WI38 (cell line): Measurements from ENCODE around the gene IL12B.

Experiments
- H3K4me3 ChIP-seq: 2 replicates; pipeline ENCODE4 v1.5.1; 2011; ENCODE audit warnings: low read depth, mild to moderate bottlenecking, control low read depth, low read length
- TF ChIP-seq, protein P1 (sequence below): IDR thresholded peaks from 2 replicates; pipeline ENCODE4 v1.5.1; 2012; ENCODE audit warnings: low read depth, mild to moderate bottlenecking, control low read depth, low read length

The IL12B gene

DNA sequence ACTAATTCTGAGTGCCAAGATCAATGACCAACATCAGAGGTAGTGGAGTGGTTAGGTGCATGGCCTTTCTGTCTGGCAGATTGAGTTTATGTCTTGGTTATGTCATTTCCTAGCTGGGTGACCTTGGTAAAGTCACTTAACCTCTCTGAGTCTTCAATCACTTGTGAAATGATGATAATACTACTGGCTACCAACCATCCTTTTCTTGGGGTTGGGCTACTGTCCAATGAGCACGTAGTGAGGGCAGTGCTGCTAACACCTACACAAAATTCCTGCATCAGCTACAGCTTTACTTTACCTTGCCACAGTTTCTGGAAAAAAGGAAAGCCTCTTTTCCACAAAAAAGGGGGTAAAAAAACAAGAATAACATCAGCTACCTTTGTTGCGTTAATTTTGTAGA lies 12.4 kb downstream of the IL12B start:
- TF ChIP-seq, protein P1, sequence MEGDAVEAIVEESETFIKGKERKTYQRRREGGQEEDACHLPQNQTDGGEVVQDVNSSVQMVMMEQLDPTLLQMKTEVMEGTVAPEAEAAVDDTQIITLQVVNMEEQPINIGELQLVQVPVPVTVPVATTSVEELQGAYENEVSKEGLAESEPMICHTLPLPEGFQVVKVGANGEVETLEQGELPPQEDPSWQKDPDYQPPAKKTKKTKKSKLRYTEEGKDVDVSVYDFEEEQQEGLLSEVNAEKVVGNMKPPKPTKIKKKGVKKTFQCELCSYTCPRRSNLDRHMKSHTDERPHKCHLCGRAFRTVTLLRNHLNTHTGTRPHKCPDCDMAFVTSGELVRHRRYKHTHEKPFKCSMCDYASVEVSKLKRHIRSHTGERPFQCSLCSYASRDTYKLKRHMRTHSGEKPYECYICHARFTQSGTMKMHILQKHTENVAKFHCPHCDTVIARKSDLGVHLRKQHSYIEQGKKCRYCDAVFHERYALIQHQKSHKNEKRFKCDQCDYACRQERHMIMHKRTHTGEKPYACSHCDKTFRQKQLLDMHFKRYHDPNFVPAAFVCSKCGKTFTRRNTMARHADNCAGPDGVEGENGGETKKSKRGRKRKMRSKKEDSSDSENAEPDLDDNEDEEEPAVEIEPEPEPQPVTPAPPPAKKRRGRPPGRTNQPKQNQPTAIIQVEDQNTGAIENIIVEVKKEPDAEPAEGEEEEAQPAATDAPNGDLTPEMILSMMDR, result no peak
- no peak overlapping the region for H3K4me3 ChIP-seq

DNA sequence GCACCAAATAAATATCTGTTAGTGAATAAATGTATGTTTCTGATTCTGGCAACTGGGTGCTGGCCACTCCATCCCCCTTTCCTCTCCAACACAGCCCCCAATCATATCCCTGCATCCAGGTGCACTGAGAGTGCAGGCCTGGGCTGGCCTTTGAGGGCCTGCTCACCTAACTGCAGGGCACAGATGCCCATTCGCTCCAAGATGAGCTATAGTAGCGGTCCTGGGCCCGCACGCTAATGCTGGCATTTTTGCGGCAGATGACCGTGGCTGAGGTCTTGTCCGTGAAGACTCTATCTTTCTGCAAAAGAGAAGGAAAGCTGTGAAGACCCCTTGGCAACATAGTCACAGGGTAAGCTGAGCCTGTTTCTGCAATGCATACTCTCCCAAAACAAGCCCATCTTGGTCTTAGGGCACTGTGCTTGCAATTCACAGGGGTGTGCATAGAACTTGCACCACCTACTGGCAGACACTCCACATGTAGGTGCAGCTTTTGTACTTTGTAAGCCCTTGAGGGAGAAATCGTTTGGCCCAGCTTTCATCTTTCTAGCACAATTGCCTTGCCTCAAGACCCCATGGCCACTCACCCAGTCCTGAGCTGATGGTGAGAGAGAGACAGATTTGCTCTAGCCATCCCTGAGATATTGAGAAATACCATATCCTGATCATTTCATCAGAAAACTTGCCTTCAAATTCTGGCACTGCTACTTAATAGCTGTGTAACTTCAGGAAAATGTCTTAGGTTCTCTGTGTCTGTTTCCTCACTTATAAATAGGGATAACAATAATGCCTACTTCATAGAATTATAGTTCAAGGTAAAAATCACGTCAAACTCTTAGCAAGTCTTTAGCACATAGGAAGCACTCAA lies 13.5 kb downstream of the IL12B start:
- no peak overlapping the region for H3K4me3 ChIP-seq
- TF ChIP-seq, protein P1, result peak; percentile 62

DNA sequence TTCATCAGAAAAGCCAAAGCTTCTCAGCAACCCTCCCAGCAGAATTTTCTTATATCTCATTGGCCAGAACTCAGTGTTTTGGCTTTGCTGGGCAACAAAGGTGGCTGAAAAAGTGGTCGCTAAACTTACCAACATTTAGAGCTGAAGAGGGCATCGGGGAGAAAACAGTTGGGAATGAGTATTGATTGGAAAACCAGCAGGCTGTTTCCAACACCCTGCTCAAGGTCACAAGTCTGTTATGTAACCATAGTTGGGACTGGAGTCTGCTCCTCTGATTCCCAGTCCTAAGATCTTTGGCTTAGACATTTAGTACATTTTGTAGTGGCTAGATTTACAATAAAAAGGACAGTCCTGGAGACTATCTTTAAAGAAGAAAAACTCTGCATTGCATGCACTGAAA lies 17.1 kb downstream of the IL12B start:
- TF ChIP-seq, protein P1, result no peak
- no peak overlapping the region for H3K4me3 ChIP-seq

DNA sequence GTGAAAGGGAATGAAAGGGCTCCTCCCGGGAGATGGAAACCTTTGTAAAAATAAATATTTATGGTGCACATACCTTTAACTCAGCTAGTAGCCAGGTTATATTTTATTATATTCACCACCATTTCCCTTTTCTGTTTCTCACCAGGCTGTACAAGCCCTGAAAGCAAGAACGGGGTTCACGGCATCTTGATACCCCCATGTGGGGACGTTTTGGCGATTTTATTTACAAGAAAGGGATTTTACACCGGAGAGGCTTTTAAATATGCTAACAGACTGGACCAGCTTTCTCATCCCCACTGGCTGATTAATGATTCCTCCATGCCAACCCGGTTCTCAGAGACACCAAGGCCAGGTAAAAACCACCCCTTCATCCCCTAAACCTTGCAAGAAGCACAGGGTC lies 19.2 kb downstream of the IL12B start:
- TF ChIP-seq, protein P1, result no peak
- no peak overlapping the region for H3K4me3 ChIP-seq

DNA sequence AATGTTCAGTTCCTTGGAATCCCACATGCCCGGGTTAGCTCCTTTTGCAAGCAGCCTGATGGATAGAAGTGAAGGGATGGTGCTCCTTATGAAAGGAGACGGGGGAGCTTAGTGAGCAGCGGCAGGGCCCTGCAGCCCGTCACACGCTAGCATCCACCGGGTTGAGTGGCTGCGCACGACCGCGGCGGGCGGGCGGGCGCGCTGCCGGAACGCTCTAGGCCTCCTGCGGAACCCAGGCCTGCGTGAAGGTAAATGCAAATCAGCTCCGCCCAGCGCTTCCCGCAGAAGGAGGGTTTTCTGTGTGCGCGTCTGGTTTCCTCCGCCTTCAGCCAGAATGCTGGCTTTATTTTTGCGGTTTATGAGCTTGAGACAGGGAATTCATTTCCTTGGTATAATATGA lies 19.8 kb downstream of the IL12B start:
- H3K4me3 ChIP-seq, result no peak overlapping the region
- TF ChIP-seq, protein P1, result no peak

DNA sequence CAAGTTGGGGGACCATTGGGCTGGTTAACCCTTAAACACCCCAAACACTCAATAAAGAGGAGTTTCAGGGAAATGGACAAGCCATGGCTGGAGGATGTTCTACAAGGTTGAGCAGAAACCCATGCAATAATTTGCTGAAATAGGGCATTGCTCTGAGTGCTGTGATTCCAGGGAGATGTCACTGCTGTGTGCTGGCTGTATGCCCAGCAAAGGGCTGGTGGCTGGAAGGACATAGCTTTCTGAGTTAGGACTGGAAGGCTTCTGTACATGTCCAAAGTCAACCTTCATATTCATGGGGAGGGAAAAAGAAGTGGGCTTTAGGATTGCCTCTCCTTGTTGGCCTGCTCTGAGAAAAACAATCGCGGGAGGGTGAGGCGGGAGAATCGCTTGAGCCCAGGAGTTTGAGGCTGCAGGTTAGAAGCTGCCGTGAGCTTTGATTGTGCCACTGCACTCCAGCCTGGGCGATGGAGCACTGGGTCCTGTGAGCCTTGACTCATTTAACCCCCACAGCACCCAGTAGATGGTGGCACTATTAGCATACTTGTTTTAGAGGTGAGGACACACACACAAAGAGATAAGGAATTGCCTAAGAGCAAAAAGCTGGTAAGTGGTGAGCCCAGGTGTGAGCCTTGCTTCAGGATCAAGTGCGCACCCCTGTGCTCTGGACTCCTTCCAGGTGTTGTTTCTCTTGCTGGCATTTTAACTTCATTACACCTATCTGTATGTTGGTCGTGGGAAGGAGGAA lies 20.4 kb downstream of the IL12B start:
- TF ChIP-seq, protein P1, result no peak
- H3K4me3 ChIP-seq, result no peak overlapping the region
